Upper lobe of left lung (tissue), 6 donors: ENCODE data around the gene CDC73. TPM values are rescaled to one million over a fixed set of nuclear protein-coding genes. Genes with fewer than 3 reads are reported as not detected.

Experiments used
- ATAC-seq, 2 donors: fragments of 200-7000 bp; cut with Tn5 transposase; one replicate each; pipeline ENCODE4 v1.9.1; 2022; ENCODE audit warnings: mild to moderate bottlenecking in 2 of 2, moderate library complexity in 2 of 2; ENCODE audit not compliant: low FRiP score in 2 of 2
- DNase-seq, 2 donors: peaks; one replicate each; pipeline ENCODE4 v3.0.0-alpha.2; 2019 to 2020
- H3K27ac ChIP-seq, 4 donors: fragments of 200-600 bp; sonication (generic); one replicate each; pipeline ENCODE4 v1.5.1; 2016 to 2019
- H3K27me3 ChIP-seq, 4 donors: fragments of 200-600 bp; sonication (generic); one replicate each; pipeline ENCODE4 v1.5.1; 2017 to 2019
- H3K36me3 ChIP-seq, 4 donors: fragments of 200-600 bp; sonication (generic); one replicate each; pipeline ENCODE4 v1.5.1; 2016 to 2019
- H3K4me1 ChIP-seq, 4 donors: fragments of 200-600 bp; sonication (generic); one replicate each; pipeline ENCODE4 v1.5.1; 2018 to 2019
- H3K4me3 ChIP-seq, 4 donors: fragments of 200-600 bp; sonication (generic); one replicate each; pipeline ENCODE4 v1.5.1; 2017 to 2019; ENCODE audit warnings: mild to moderate bottlenecking in 2 of 4, moderate library complexity in 1 of 4
- H3K9me3 ChIP-seq, 4 donors: fragments of 200-600 bp; sonication (generic); one replicate each; pipeline ENCODE4 v1.5.1; 2018 to 2019
- CTCF ChIP-seq, 6 experiments: fragments of 450-650 bp in 4 of 6; fragments of 200-600 bp in 2 of 6; sonication (generic) in 2 of 6; IDR thresholded peaks; one replicate each; pipeline ENCODE4 v1.5.1; 2016 to 2019; ENCODE audit warnings: antibody characterized with exemption in 6 of 6
- EP300 ChIP-seq, 4 donors: sonication (generic); formaldehyde crosslinking; IDR thresholded peaks; one replicate each; pipeline ENCODE4 v1.5.1; 2017; ENCODE audit warnings: antibody characterized with exemption in 4 of 4, control low read depth in 2 of 4
- POLR2A ChIP-seq, 4 donors: fragments of 450-650 bp; IDR thresholded peaks; one replicate each; pipeline ENCODE4 v1.5.1; 2016 to 2017; ENCODE audit warnings: antibody characterized with exemption in 4 of 4, mild to moderate bottlenecking in 2 of 4
- POLR2AphosphoS5 ChIP-seq, 2 donors: sonication (generic); formaldehyde crosslinking; IDR thresholded peaks; one replicate each; pipeline ENCODE4 v1.5.1; 2017; ENCODE audit warnings: antibody characterized with exemption in 2 of 2
- WGBS, 2 donors: methylation state at CpG; one replicate each; pipeline ENCODE4 v1.1.5; 2017 to 2018; 5-methylcytosine and 5-hydroxymethylcytosine counted together
- total RNA-seq, 6 donors: library from RNA; depleted of rRNA in 4 of 6; stranded (reverse); fragments of >200 nt in 4 of 6; gene quantifications; one replicate each; pipeline versions ENCODE4 v1.1.0 to v1.2.1, GENCODE V29; 2016 to 2021
- donor health status: DM: no; HTN: no; CAD: no; lungs with moderate emphysema.
- donor health status: DM: no; HTN: yes; CAD: no; lungs with severe emphysema.

Gene CDC73
- total RNA-seq, 6 donors from 2014 or later = 35.1 to 77.5 (median 47.5) TPM

DNA sequence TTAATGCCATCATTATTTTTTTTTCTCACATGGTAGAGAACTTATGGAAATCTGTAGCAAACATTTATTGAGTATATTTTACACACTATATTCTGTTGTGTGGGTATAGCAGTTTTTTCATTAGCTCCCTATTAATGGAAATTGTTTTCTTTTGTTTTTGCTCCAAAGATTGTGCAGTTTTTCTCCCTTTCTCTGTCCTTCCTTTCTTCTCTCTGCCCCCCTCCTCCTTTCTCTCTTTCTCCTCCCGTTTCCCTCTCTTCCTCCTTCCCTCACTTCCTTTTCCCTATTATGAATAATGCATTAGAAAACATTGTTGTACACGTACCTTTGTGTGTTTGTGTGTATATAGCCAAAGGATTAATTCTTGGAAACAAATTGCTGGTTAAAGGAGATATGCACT, 20.6 kb downstream of the CDC73 start:
- ATAC-seq (no peak), DNase-seq (no peak)
- H3K27me3 ChIP-seq = no peaks in the 10 kb centered on the region
- no peak overlapping the region for H3K4me3 ChIP-seq
- no peak overlapping the region for H3K27ac ChIP-seq
- H3K4me1 ChIP-seq = peaks cover 0 to 4% (median 0%) of the 10 kb centered on the region in 4 donors
- no peaks in the 10 kb centered on the region for H3K9me3 ChIP-seq
- WGBS, 2 donors = 46 to 55% methylated on average over 2 of the region's 2 CpGs
- peaks cover 0 to 79% (median 10%) of the 10 kb centered on the region in 4 donors for H3K36me3 ChIP-seq
- TF ChIP-seq EP300 (IDR thresholded peaks at IDR 0.05) (no peak), POLR2AphosphoS5 (IDR thresholded peaks at IDR 0.05) (no peak), CTCF (IDR thresholded peaks at IDR 0.05) (no peak), POLR2A (IDR thresholded peaks at IDR 0.05) (no peak)

GRCh38 chr1:193143285-193143684, 21.5 kb downstream of the CDC73 start:
- ATAC-seq (no peak), DNase-seq (no peak)
- 73 to 83% methylated on average over 1 of the region's 1 CpG for WGBS, 2 donors
- no peak overlapping the region for H3K27ac ChIP-seq
- peaks cover 0 to 82% (median 17%) of the 10 kb centered on the region in 4 donors for H3K36me3 ChIP-seq
- H3K9me3 ChIP-seq = no peaks in the 10 kb centered on the region
- H3K27me3 ChIP-seq = no peaks in the 10 kb centered on the region
- H3K4me1 ChIP-seq = peaks cover 0 to 4% (median 0%) of the 10 kb centered on the region in 4 donors
- no peak overlapping the region for H3K4me3 ChIP-seq
- TF ChIP-seq CTCF (IDR thresholded peaks at IDR 0.05) (peak in 3 of 6 experiments; percentile 12 to 17 (median 13)), EP300 (IDR thresholded peaks at IDR 0.05) (no peak), POLR2A (IDR thresholded peaks at IDR 0.05) (no peak)

DNA sequence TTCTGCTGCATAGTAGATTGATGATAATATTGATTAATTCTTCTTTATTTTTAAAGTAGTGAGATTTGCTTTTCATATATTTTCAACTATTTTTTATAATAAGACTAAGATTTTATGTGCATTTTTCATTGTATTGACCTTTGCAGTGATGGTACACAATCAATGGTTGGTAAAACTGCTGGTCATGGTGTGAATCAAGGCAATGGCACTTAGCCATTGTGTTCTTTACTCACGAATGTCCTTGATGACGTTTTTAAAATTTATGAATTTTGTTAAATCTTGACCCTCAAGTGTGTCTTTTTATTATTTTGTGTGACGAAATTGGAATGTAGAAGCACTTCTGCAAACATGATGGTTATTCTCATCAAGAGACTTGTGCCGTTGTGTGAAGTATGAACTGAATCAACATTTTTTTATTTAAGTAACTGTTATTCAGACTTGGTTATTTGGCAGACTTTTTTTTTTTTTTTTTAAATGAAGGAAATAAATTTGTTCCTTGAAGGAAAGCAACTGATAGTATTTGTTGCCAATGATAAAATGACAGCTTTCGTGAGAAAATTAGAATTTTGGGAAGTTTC, 22.6 kb downstream of the CDC73 start:
- ATAC-seq (no peak), DNase-seq (no peak)
- 63 to 76% methylated on average over 5 of the region's 5 CpGs for WGBS, 2 donors
- H3K27me3 ChIP-seq = no peaks in the 10 kb centered on the region
- H3K27ac ChIP-seq = no peak overlapping the region
- TF ChIP-seq POLR2A (IDR thresholded peaks at IDR 0.05) (no peak), POLR2AphosphoS5 (IDR thresholded peaks at IDR 0.05) (no peak), CTCF (IDR thresholded peaks at IDR 0.05) (no peak), EP300 (IDR thresholded peaks at IDR 0.05) (no peak)
- no peak overlapping the region for H3K4me3 ChIP-seq
- H3K9me3 ChIP-seq = no peaks in the 10 kb centered on the region
- H3K4me1 ChIP-seq = peaks cover 0 to 4% (median 0%) of the 10 kb centered on the region in 4 donors
- H3K36me3 ChIP-seq = peaks cover 0 to 82% (median 22%) of the 10 kb centered on the region in 4 donors

DNA sequence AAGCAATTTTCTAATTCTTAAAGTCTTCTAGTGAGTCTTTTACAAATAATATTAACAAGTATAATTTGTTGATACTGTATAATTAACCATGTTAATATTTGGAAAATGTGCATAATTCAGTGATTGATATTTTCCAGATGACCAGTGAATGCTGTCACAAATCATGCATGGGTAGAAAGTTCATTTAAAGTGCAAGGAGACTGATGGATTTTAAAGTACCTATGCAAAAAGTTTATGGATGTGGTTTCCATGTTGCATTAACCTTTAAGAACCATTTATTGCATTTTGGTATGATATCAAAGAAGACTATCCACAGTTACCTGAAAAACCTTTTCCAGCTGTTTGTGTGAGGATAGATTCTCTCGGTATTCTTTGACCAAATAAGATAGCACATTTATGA, 23.2 kb downstream of the CDC73 start:
- peaks cover 0 to 82% (median 22%) of the 10 kb centered on the region in 4 donors for H3K36me3 ChIP-seq
- TF ChIP-seq POLR2AphosphoS5 (IDR thresholded peaks at IDR 0.05) (no peak), EP300 (IDR thresholded peaks at IDR 0.05) (no peak), CTCF (IDR thresholded peaks at IDR 0.05) (no peak), POLR2A (IDR thresholded peaks at IDR 0.05) (no peak)
- ATAC-seq = no peak

More for the DNA sequence above, 23.2 kb downstream of the CDC73 start:
- Histone ChIP-seq H3K27ac (no peak overlapping the region), H3K9me3 (no peaks in the 10 kb centered on the region), H3K27me3 (no peaks in the 10 kb centered on the region), H3K4me1 (peaks cover 0 to 4% (median 0%) of the 10 kb centered on the region in 4 donors), H3K4me3 (no peak overlapping the region)
- WGBS, 2 donors = 94 to 97% methylated on average over 1 of the region's 1 CpG
- DNase-seq = no peak
